Measurements from ENCODE around the gene SH3RF3. TPM values are rescaled to one million over a fixed set of nuclear protein-coding genes. Genes with fewer than 3 reads are reported as not detected.

The SH3RF3 gene
- total and polyA plus RNA-seq, 9 of the 15 experiments (the other 6 are each of a cell fraction or from before 2014, with no cell fraction given), result 0.02 TPM; not detected in 8

- H3K4me2 ChIP-seq (ENCODE audit: insufficient read depth, low read length), result no peak overlapping the region
- no peak overlapping the region for H3K27ac ChIP-seq (ENCODE audit: extremely low read depth, low read depth, low read length)
- H3K27me3 ChIP-seq (ENCODE audit: control insufficient read depth in 2 of 2, insufficient read depth in 2 of 2, low read length in 2 of 2), result peaks cover 7 to 52% of the 10 kb centered on the region in 2 experiments; a peak in 4 of 5 replicates
- no peaks in the 10 kb centered on the region for H3K4me1 ChIP-seq (replicated peaks in 1 of 2; ENCODE audit: control insufficient read depth in 2 of 2, insufficient read depth in 2 of 2, low read length in 2 of 2)
- no peaks in the 10 kb centered on the region for H3K9me3 ChIP-seq (replicated peaks; ENCODE audit: control insufficient read depth, insufficient read depth, low read depth, low read length)
- ChIA-PET CTCF (ENCODE audit: low intra/inter-chr PET ratio) (no interaction called here), POLR2A (interaction anchor here (0.5 to 0.6 kb wide), 2 partner anchors 61 to 852 kb away, joined by 3 read pairs; no protein-coding TSS in a partner anchor)
- no peak for DNase-seq (ENCODE audit: extremely low read depth in 1 of 4, low spot score in 3 of 4)
- ATAC-seq, result no peak
- no peak for FAIRE-seq
- in situ Hi-C loops (cut with MboI), result no loop called here
- H3K9me1 ChIP-seq (ENCODE audit: control insufficient read depth, insufficient read depth, low read length), result no peaks in the 10 kb centered on the region
- intact Hi-C loops (cut with micrococcal nuclease), result no loop called here
- H3K79me2 ChIP-seq (ENCODE audit: control insufficient read depth, insufficient read depth, low read length), result no peaks in the 10 kb centered on the region
- no peaks in the 10 kb centered on the region for H3K36me3 ChIP-seq (ENCODE audit: control insufficient read depth, insufficient read depth, low read length)
- no peaks in the 10 kb centered on the region; the same call in none of the 2 replicates for H4K20me1 ChIP-seq (replicated peaks; ENCODE audit: control insufficient read depth, insufficient read depth, low read length)
- H3K9ac ChIP-seq (ENCODE audit: insufficient read depth in 1 of 2, low read depth in 2 of 2, low read length in 2 of 2), result no peak overlapping the region; a peak in 1 of 4 replicates
- no peak overlapping the region for H3K4me3 ChIP-seq
- H2AFZ ChIP-seq (ENCODE audit: low read depth, low read length), result no peak overlapping the region
- no TSS peak for BruUV-seq (replicated peaks)
- under 1% methylated on average over 16 of the region's 18 CpGs for WGBS (ENCODE audit: insufficient coverage, low coverage, missing lambda C conversion rate)
- TF ChIP-seq ZNF780A (CRISPR knock-in tag; IDR thresholded peaks at IDR 0.05) (no peak), ZNF592 (IDR thresholded peaks at IDR 0.05) (no peak), BRF1 (IDR thresholded peaks at IDR 0.05; ENCODE audit: borderline replicate concordance, extremely low read depth, insufficient read length) (no peak), FOXJ2 (tag; IDR thresholded peaks at IDR 0.05) (no peak), BCOR (IDR thresholded peaks at IDR 0.05) (no peak), RAD51 (IDR thresholded peaks at IDR 0.05; ENCODE audit: borderline replicate concordance, low read depth) (no peak), ZNF639 (CRISPR knock-in tag; conservative IDR thresholded peaks at IDR 0.05 in 1 of 2, IDR thresholded peaks at IDR 0.05 in 1 of 2) (no peak), ZNF174 (CRISPR knock-in tag; IDR thresholded peaks at IDR 0.05) (no peak), CEBPB (tag; IDR thresholded peaks at IDR 0.05) (no peak), ZNF644 (tag; IDR thresholded peaks at IDR 0.05; ENCODE audit: low read depth) (no peak)
- TF ChIP-seq, protein P1, sequence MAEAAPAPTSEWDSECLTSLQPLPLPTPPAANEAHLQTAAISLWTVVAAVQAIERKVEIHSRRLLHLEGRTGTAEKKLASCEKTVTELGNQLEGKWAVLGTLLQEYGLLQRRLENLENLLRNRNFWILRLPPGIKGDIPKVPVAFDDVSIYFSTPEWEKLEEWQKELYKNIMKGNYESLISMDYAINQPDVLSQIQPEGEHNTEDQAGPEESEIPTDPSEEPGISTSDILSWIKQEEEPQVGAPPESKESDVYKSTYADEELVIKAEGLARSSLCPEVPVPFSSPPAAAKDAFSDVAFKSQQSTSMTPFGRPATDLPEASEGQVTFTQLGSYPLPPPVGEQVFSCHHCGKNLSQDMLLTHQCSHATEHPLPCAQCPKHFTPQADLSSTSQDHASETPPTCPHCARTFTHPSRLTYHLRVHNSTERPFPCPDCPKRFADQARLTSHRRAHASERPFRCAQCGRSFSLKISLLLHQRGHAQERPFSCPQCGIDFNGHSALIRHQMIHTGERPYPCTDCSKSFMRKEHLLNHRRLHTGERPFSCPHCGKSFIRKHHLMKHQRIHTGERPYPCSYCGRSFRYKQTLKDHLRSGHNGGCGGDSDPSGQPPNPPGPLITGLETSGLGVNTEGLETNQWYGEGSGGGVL (CRISPR knock-in tag; IDR thresholded peaks at IDR 0.05), result no peak
- TF ChIP-seq, protein P2, sequence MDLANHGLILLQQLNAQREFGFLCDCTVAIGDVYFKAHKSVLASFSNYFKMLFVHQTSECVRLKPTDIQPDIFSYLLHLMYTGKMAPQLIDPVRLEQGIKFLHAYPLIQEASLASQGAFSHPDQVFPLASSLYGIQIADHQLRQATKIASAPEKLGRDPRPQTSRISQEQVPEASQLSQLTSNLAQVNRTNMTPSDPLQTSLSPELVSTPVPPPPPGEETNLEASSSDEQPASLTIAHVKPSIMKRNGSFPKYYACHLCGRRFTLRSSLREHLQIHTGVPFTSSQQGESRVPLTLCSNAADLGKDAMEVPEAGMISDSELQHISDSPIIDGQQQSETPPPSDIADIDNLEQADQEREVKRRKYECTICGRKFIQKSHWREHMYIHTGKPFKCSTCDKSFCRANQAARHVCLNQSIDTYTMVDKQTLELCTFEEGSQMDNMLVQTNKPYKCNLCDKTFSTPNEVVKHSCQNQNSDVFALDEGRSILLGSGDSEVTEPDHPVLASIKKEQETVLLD (IDR thresholded peaks at IDR 0.05), result no peak
Measured at GRCh38 chr2:109429567-109430328, 300.7 kb downstream of the SH3RF3 start.
